Inferior parietal cortex (tissue), 1 donor: Measurements from ENCODE around the gene YARS1.
A peak's percentile ranks its signal among the peaks of the same experiment; 100 is the strongest.

Source experiments
- DNase-seq: peaks from one replicate; pipeline ENCODE4 v3.0.0-alpha.2; 2016; ENCODE audit errors: extremely low spot score

Gene YARS1

GRCh38 chr1:32765570-32766327 lies 51.4 kb downstream of the YARS1 start:
- no peak for DNase-seq

DNA sequence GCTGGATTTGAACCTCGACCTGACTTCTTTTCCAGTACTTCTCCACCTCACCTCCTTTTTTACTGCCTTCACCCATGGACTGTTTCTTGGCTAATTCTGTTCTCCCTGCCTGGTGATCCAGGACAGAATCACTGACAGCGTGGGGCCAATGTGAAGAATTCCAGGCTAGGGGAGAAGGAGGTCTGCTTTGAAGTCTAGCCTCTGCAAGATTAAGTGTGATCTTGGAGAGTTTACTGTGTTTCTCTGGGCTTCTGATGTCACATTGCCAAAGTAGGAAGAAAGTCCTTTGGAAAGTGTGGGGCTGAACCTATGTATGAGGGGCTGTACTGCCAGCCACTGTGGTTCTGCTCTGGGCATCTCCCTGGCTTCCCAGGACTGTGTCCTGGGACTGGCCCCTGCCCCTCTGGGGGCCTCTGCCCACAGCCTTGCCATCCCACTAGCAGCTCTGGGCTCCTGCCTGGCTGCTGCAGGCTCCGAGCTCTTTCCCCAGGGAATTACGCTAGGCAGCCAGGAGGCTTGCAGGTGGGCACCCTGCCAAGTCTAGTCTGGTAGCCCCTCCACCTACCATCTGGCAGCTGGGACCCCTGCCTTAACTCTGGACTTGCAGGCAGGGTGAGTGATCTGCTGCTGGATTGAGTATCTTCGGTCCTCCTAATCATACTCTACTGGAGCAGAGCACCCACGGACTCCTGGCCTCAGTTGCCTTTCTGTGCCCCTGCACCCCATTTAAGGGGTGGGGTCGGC lies 52.2 kb downstream of the YARS1 start:
- no peak for DNase-seq

GRCh38 chr1:32763221-32763620 lies 53.9 kb downstream of the YARS1 start:
- DNase-seq, result no peak

DNA sequence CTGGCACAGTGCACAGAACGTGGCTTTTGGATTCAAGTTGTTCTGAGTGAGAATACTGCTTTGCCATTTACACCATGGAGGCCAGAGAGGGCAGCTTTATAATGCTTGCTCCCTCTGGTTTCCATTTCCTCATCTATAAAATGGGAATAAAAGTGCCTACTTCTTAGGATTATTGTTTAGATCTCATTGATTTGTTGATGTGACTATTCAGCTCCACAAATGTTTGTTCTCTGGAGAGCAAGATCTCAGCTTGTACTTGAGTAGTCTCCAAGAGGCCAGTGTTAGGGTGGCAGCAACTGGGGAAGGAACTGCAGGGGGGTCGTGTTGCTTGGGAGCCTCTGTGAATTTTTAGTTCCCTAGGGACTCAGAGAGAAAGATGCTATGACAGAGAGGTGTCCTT lies 55.2 kb downstream of the YARS1 start:
- no peak for DNase-seq

GRCh38 chr1:32761253-32761877 lies 55.8 kb downstream of the YARS1 start:
- DNase-seq, result no peak

- no peak for DNase-seq
Observed at GRCh38 chr1:32759997-32760623, 57.0 kb downstream of the YARS1 start.

- DNase-seq, result no peak
Observed at GRCh38 chr1:32759521-32759981, 57.6 kb downstream of the YARS1 start.

- DNase-seq, result no peak
Observed at GRCh38 chr1:32758795-32759430, 58.2 kb downstream of the YARS1 start.

GRCh38 chr1:32758177-32758794 lies 58.9 kb downstream of the YARS1 start:
- DNase-seq, result no peak

- no peak for DNase-seq
Observed at GRCh38 chr1:32757213-32757895, 59.8 kb downstream of the YARS1 start.

GRCh38 chr1:32755810-32756159 lies 61.4 kb downstream of the YARS1 start:
- DNase-seq, result no peak

DNA sequence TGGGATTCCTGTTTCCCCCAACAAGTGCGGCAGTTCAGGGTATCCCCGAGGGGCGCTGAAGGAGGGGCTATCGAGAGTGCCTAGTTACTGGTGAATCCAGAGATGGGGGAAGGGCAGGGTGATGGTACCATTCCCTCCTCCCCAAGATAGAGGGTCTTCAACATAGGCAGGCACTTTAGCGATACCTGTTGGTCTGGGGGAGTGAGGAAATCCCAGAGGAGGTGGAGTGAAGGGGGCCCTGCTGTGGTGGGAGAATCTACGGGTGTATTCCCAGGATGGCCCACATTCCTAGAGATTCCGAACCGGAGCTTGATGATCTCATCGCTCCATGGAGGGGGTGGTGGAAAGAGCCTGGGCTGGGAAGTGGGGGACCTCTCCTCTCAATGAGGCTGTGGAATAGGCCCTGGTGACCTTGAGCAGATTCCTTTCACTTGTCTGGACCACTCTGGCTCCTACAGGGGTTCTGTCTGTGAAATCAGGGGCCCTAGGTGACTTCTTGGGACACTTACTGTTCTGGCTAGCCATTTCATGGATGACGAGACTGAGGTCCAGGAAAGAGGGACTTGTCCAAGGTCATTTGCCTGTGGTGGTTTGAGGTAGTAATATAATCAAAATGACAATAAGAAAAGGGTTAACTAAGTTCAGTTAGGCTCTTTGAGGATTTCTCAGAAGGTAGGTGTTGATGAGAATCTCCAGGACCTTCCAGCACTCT lies 61.9 kb downstream of the YARS1 start:
- no peak for DNase-seq

- no peak for DNase-seq
Observed at GRCh38 chr1:32754317-32755097, 62.7 kb downstream of the YARS1 start.

DNA sequence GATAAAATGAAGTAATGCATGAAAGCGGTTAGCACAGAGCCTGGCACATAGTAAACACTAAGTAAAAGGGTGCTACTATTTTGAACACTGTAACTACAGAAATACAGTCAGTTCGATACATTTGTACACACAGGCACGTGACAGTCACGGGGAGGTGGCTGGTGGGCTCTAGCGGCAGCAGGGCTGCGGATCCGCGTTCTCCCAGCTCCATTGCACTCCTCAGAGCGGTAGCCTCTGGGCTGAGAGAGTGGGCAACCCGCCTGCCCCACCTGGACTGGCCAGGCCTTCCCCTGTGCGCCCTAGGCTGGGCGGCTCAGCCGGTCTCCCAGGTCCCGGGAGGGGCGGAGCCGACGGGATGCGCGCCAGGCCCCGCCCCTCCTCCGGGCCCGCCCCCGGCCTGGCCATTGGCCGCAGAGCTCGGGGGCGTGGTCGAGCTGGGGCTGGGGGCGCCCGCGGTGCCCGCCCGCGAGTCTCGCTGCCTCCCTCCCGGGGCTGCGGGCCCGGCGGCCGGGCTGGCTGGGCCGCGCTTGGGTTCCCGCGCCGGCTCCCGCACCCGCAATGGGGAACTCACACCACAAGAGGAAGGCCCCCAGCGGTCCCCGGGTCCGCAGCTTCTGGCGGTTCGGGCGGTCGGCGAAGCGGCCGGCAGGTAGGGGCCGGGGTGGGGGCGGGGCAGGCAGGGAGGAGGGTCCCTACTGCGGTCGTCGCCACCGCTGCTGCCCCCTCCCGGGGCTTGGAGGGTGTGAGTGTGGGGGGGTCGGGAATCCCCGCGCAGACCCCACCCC lies 63.4 kb downstream of the YARS1 start:
- DNase-seq, result peak; percentile 69

GRCh38 chr1:32749771-32750170 lies 67.4 kb downstream of the YARS1 start:
- DNase-seq, result no peak

GRCh38 chr1:32749332-32749731 lies 67.8 kb downstream of the YARS1 start:
- DNase-seq, result no peak

DNA sequence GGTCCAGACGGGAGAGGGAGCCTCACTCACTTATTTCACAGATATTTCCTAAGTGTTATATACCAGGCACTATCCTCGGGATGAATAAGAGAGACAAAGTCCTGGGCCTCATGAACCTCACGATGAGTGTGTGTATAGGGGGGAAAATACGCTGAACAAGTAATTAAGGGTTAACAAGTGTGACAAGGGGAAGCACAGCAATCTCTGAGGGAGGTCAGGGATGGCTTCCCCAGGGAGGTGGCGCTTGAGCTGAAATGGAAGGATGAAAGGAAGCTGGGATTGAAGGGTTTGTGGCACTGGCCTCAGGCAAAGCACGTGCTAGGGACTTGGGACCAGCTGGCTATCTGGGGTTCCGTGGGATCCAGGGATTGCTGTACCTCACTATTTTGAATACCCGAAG lies 68.2 kb downstream of the YARS1 start:
- DNase-seq, result no peak

- DNase-seq, result no peak
Observed at GRCh38 chr1:32748348-32748747, 68.8 kb downstream of the YARS1 start.

DNA sequence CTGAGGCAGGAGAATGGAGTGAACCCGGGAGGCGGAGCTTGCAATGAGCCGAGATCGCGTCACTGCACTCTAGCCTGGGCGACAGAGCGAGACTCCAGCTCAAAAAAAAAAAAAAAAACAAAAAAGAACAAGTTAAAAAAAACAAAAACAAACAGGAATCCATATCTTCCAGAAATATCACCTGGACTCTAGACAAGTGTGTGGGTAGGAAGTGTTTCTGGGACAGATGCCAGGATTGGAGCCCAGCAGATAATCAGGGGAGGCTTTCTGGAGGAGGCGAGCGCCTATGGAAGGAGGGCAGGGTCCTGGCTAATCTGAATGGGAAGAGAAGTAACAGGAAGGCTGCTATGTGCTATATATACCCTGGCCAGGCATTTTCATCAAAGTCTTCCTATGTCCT lies 71.0 kb downstream of the YARS1 start:
- no peak for DNase-seq
